Amniotic epithelial cell (primary cell): ENCODE results near the gene IMPDH2.

ENCODE experiments used
- DNase-seq: peaks from one replicate; pipeline ENCODE4 v3.0.0-alpha.2; 2010; ENCODE audit warnings: low read depth

The IMPDH2 gene

GRCh38 chr3:49028673-49029562 is at the start of gene IMPDH2:
Gene IMPDH2, minus strand, starts transcription at chr3:49029398. Its CDS starts 48 bp downstream, at chr3:49029350.
- peak; percentile 80 for DNase-seq

- DNase-seq, result no peak
Measured at GRCh38 chr3:49076646-49077045, 47.4 kb upstream of the IMPDH2 start.

- DNase-seq, result no peak
Measured at GRCh38 chr3:49076116-49076515, 46.9 kb upstream of the IMPDH2 start.

- DNase-seq, result peak; percentile 34
Measured at GRCh38 chr3:49058011-49058410, 28.8 kb upstream of the IMPDH2 start.

- no peak for DNase-seq
Measured at GRCh38 chr3:49057268-49057667, 28.1 kb upstream of the IMPDH2 start.

- DNase-seq, result no peak
Measured at GRCh38 chr3:49054344-49054862, 25.2 kb upstream of the IMPDH2 start.

GRCh38 chr3:49053543-49053942 is 24.3 kb upstream of the IMPDH2 start:
- DNase-seq, result no peak

GRCh38 chr3:49035281-49035680 is 6.1 kb upstream of the IMPDH2 start:
- DNase-seq, result no peak

GRCh38 chr3:49034650-49035049 is 5.5 kb upstream of the IMPDH2 start:
- DNase-seq, result no peak

- peak; percentile 68 for DNase-seq
Measured at GRCh38 chr3:49032646-49033304, 3.6 kb upstream of the IMPDH2 start.

GRCh38 chr3:49030321-49030720 is 1.1 kb upstream of the IMPDH2 start:
- DNase-seq, result no peak

- DNase-seq, result no peak
Measured at GRCh38 chr3:49029563-49029884, 326 bp upstream of the IMPDH2 start.

GRCh38 chr3:49028298-49028672 is 913 bp downstream of the IMPDH2 start:
- no peak for DNase-seq

GRCh38 chr3:49027634-49028033 is 1.6 kb downstream of the IMPDH2 start:
- DNase-seq, result no peak

- DNase-seq, result no peak
Measured at GRCh38 chr3:49026536-49026935, 2.7 kb downstream of the IMPDH2 start.

- no peak for DNase-seq
Measured at GRCh38 chr3:49025793-49026520, 3.2 kb downstream of the IMPDH2 start.

GRCh38 chr3:49025005-49025792 is 4.0 kb downstream of the IMPDH2 start:
- DNase-seq, result peak; percentile 32

- no peak for DNase-seq
Measured at GRCh38 chr3:49024449-49024848, 4.7 kb downstream of the IMPDH2 start.

- no peak for DNase-seq
Measured at GRCh38 chr3:49023775-49024174, 5.4 kb downstream of the IMPDH2 start.

GRCh38 chr3:49022688-49023171 is 6.5 kb downstream of the IMPDH2 start:
- no peak for DNase-seq

- peak; percentile 88 for DNase-seq
Measured at GRCh38 chr3:49021813-49022687, 7.1 kb downstream of the IMPDH2 start, which contains the start of gene NDUFAF3. Gene NDUFAF3, plus strand, starts transcription at chr3:49022121. Its CDS starts 24 bp downstream, at chr3:49022145.
